ENCODE results near the gene IL1F10. TPM values are rescaled to one million over a fixed set of nuclear protein-coding genes. Genes with fewer than 3 reads are reported as not detected.

The IL1F10 gene
- not detected in 2 replicates for total RNA-seq

GRCh38 chr2:113067681-113068080 lies at the start of gene IL1F10:
TSS of gene IL1F10 (plus strand) at chr2:113067970. CDS start at chr2:113072739, 4,769 bp downstream.
- DNase-seq, result no peak

- no peak for DNase-seq
Observed at GRCh38 chr2:113018509-113018908, 49.3 kb upstream of the IL1F10 start.

GRCh38 chr2:113021312-113021711 lies 46.5 kb upstream of the IL1F10 start:
- DNase-seq, result no peak

GRCh38 chr2:113024764-113025163 lies 43.0 kb upstream of the IL1F10 start:
- DNase-seq, result no peak

GRCh38 chr2:113025737-113026136 lies 42.0 kb upstream of the IL1F10 start:
- DNase-seq, result no peak

- DNase-seq, result no peak
Observed at GRCh38 chr2:113027691-113028090, 40.1 kb upstream of the IL1F10 start.

GRCh38 chr2:113028112-113028511 lies 39.7 kb upstream of the IL1F10 start:
- no peak for DNase-seq

- DNase-seq, result no peak
Observed at GRCh38 chr2:113032737-113033136, 35.0 kb upstream of the IL1F10 start.

- no peak for DNase-seq
Observed at GRCh38 chr2:113034016-113034415, 33.8 kb upstream of the IL1F10 start.

GRCh38 chr2:113036763-113037162 lies 31.0 kb upstream of the IL1F10 start:
- no peak for DNase-seq

- no peak for DNase-seq
Observed at GRCh38 chr2:113038291-113038690, 29.5 kb upstream of the IL1F10 start.

GRCh38 chr2:113039158-113039557 lies 28.6 kb upstream of the IL1F10 start:
- no peak for DNase-seq

GRCh38 chr2:113039719-113040118 lies 28.1 kb upstream of the IL1F10 start:
- DNase-seq, result no peak

- DNase-seq, result no peak
Observed at GRCh38 chr2:113041871-113042270, 25.9 kb upstream of the IL1F10 start.

- DNase-seq, result no peak
Observed at GRCh38 chr2:113046465-113046864, 21.3 kb upstream of the IL1F10 start.

- DNase-seq, result no peak
Observed at GRCh38 chr2:113050921-113051895, 16.6 kb upstream of the IL1F10 start.

GRCh38 chr2:113052396-113052917 lies 15.3 kb upstream of the IL1F10 start, which contains the start of gene IL36B:
TSS of gene IL36B (minus strand) at chr2:113052867.
- DNase-seq, result no peak

GRCh38 chr2:113053666-113054065 lies 14.1 kb upstream of the IL1F10 start:
- DNase-seq, result no peak

GRCh38 chr2:113054066-113054465 lies 13.7 kb upstream of the IL1F10 start:
- DNase-seq, result no peak

- DNase-seq, result no peak
Observed at GRCh38 chr2:113056521-113056920, 11.2 kb upstream of the IL1F10 start.

GRCh38 chr2:113057117-113057516 lies 10.7 kb upstream of the IL1F10 start:
- no peak for DNase-seq

GRCh38 chr2:113058411-113058994 lies 9.3 kb upstream of the IL1F10 start:
- DNase-seq, result no peak
